Activated CD4-positive, CD25-positive, alpha-beta regulatory T cell treated with anti-CD3 and anti-CD28 coated beads, Interleukin-2, amount 50 U/mL, for 24 hours (primary cell): ENCODE measurements around the gene NTSR2.

Experiments used
- ATAC-seq, 2 donors: fragments of 150-1000 bp; cut with Tn5 transposase; one replicate each; pipeline ENCODE4 v1.10.0; 2021; ENCODE audit warnings: mild to moderate bottlenecking in 1 of 2, moderate library complexity in 1 of 2

NTSR2 gene

DNA sequence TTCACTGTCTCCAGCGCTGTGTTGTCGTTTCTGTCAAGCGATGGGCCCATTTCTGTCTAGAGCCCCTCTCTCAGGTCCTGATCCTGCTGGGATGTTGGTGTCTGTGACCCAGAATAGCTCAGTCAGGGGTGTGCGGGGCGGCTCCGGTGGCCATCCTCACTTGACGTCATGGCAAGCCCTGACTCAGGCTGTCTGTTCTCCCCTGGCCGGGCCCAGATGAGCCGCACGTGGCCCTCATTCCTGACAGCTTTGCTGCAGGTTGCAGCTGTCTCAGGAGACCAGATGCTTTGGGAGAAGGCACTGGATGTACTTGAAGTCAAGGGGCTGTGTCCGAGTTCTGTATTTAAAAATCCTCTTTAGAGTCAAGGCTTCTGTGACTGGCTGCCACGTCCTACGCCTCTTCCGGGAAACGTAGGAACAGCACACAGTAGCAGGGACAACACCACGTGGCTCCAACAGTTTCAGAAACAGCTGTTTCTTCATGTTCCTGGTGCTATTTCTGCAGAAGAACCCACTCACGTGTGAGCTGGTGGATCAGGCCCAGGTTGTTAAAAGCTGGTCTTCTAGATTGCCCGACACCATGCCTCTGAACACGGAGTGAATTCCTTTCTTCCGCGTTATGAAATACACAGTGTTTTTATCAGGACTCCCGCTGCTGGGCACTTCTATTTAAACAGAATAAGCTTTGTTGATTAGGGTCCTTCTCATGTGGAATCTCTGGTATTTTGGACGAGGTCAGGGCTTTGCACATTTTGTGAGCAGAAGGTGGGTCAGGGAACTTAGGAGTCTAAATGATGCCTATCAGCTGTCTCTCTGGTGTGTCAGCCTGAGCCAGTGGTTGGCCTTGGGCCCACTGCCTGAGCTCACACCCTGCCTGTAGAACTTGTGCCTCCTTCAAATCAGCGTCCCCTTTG is 28.3 kb upstream of the NTSR2 start:
- ATAC-seq, result no peak

DNA sequence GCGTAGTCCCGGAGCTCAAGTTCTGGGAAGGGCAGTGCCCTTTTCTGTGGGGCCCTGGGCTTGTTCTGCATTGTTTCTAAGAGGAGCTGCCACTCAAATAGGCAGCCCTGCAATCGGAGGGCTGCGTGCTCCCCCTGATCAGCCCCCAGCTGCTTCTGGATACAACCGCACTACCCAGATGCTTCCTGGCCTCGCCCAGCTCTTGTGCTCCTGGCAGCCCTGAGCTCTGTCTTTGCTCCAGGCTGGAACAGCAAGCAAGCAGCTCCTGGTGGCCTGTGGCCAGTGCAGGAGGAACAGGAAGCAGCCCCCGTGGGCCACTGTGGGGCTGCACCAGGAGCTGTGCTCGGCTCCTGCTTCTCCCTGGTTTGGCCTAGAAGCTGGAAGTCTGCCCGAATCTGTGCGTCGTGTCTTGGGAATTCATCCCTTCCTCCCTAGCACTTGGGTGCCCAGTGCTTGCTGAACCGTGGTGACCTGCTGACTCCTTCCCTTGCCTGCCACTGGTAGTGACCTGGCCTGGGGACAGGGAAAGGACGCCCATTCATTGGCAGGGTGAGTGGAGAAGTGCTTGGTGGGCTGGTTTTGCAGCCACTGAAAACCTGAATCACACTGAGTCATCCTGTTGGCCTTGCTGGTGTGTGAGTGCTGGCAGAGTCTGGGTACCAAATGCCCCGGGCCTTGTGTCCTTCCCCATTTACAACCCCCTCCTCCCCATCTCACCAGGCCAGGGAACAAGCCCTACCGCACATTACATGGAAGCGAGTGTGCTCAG is 27.3 kb upstream of the NTSR2 start:
- no peak for ATAC-seq

DNA sequence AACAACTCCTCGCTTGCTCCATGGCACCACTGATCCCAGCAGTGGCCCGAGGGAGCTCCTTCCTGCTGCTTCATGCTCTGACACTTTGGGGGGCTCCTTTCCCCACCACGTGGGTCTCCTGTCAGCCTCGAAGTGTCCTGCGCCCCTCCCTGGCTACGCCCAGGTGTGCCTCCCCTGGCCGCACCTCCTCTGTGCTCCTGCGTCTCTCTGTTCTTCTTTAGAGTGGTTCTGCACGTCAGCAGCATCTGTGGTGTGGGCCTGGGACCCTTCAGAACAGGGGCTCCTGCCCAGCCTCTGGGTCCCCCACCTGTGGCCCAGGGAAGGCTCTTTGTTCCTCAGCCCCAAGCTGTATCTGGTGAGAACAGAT is 26.7 kb upstream of the NTSR2 start:
- ATAC-seq, result no peak

DNA sequence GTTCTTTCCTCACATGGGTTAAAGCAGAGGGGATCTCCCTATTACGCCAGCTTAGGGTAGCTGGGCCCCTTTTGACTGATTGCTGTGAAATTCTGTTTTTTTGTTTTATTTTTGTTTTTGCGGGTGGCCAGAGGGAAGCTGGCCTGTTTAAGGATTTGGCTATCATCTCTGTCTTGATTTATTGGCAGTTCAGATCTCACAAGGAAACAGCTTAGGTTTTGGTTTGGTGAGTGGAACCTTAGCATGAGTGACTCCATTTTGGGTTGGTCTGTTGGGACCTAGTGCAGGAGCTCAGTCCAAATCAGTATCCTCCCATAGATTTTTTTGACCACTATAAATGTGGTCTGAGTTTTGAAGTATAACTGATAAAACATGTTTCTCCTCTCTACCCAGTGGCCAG is 25.6 kb upstream of the NTSR2 start:
- ATAC-seq, result no peak

GRCh38 chr2:11692966-11693521 is 23.0 kb upstream of the NTSR2 start:
- ATAC-seq, result peak; percentile 62 to 67

- ATAC-seq, result no peak
These were observed 21.2 kb upstream of the NTSR2 start for GRCh38 chr2:11691076-11691660.

DNA sequence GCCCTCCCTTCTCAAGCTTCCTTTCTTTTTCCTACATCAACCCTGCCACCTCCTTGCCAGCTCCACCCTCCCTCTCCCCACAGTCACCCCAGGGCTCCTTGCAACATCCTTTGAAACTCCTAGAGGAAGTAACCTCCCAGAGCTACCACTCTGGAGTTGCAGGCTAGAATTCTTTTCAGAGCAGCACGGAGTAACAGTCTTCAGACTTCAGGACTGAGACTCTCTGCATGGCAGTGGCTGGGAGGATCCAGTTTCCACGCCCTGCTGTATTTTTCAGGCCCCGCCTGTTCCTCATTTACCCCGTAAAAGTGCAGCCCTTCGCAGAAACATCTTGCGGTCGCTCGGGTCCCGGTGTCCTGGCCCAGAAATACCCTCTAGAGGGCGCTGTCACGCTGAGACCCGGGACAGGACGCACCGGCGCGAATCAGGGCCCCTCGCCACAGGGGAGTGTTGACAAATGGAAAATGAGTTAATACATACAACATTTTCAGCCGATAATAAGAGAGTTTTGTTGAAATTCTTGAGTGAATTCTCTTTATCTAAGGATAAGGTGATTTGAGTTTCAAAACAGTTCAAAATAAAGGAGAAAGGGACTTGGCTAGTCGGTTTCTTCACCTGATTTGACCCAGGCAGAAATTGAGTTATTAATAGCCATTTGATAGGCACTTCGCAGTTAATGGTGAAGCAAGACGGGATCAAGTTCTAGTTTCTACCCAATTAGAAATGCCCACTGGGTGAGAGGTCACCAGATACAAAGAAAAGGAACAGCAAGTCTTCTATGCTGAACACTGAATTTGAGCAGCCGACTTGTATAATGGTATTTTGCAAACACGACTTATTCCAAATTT is 18.5 kb upstream of the NTSR2 start:
- peak; percentile 93 to 94 for ATAC-seq

- no peak for ATAC-seq
These were observed 17.7 kb upstream of the NTSR2 start for GRCh38 chr2:11687736-11688135.

DNA sequence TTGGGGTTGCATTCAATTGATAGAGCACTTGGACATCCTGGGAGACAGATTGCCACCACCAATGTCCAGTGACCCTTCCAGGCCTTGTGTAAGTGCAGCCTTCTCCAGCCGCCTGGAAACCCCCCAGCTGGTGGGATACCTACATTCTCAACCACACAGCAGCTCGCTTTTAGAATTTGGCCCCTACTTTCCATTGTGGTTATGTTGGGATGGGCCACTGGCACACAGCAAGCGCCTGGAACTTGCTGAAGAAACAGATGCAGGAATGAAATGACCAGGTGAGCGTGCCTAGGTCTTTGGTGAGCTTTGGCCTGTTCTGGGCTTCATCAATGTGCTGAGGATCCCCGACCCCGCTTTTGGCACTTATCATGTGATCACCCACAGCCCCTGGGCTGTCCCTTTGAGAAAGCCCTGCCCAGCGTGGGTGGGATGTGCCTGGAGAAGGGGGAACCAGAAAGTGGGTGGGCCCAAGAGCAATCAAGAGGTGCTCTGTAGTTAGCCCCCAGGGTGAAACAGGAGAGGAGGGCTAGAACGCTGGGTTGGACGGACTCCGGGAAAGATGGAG is 16.0 kb upstream of the NTSR2 start:
- no peak for ATAC-seq

- no peak for ATAC-seq
These were observed 15.0 kb upstream of the NTSR2 start for GRCh38 chr2:11684894-11685460.

DNA sequence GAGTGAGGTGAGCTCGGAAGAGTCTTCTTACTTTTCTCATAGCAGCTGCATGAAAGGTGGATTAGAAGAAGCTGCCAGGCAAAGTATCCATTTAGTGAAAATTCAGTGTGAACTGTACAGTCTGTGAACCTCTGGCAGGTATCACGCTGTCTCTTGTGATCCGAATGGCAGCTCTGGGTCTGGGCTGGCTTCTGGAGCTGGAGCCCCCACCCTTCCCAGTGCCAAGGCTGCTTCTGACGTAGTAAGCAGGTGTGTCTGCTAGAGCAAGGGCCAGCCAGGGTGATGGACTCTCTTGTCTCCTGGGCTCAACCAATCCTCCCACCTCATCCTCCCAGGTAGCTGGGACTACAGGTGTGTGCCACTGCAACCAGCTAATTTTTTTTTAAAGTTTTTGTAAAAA is 14.0 kb upstream of the NTSR2 start:
- ATAC-seq, result no peak

GRCh38 chr2:11683476-11683875 is 13.5 kb upstream of the NTSR2 start:
- no peak for ATAC-seq

DNA sequence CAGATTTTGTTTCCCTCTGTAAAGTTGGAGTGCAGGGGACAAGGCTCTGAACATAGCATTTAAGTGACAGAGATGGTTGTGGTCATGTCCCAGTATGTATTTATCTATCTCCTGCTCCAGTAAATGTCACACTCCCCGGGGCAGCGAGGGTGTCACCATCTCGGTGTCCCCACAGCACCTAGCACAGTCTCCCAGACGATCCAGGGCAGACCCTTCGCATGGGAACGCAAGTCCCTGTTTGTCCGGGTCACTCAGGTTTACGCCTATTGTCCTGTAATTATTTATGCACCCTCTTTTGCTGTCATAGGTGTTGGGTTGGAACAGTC is 12.6 kb upstream of the NTSR2 start:
- ATAC-seq, result no peak

- ATAC-seq, result peak in 1 of 2 donors; percentile 57
These were observed 12.0 kb upstream of the NTSR2 start for GRCh38 chr2:11681722-11682589.

GRCh38 chr2:11680901-11681721 is 11.1 kb upstream of the NTSR2 start:
- no peak for ATAC-seq

GRCh38 chr2:11680182-11680900 is 10.3 kb upstream of the NTSR2 start:
- ATAC-seq, result no peak

- ATAC-seq, result no peak
These were observed 9.6 kb upstream of the NTSR2 start for GRCh38 chr2:11679486-11680181.

DNA sequence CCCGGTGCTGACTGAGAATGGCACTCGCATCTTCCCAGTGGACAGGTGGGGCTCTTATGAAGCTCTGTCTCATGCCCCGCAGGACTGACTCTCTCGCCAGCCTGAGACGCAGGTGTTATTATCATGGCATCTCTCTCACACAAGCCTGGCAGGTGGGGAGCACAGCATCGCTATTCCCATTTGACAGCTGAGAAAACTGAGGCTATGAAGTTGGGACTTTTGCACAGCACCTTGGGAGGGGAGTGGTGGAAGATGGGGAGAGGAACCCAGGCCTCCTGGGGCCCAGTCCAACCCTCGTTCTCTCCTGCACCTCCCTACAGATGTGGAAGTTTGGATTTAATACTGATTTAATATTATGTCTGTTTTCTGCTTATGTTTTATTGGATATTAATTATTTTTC is 9.0 kb upstream of the NTSR2 start:
- ATAC-seq, result no peak
